IMR-90 (cell line): Measurements from ENCODE around the gene MTCL1. TPM values are rescaled to one million over a fixed set of nuclear protein-coding genes. Genes with fewer than 3 reads are reported as not detected.

Experiments used
- ATAC-seq: fragments of 200-7000 bp; cut with Tn5 transposase; 2 replicates; pipeline ENCODE4 v1.9.1; 2020; ENCODE audit warnings: low read depth, mild to moderate bottlenecking, moderate library complexity
- BruUV-seq: library from RNA; stranded (reverse); fragments of 400-500 nt; replicated peaks from 2 replicates; lab custom pipeline; 2021; lab: Mats Ljungman, UMichigan
- CTCF ChIA-PET: fragments of 300-600 bp; formaldehyde crosslinking; extraction: SDS; loops from one replicate; lab custom pipeline; 2021; ENCODE audit warnings: antibody characterized with exemption; lab: Yijun Ruan, JAX
- POLR2A ChIA-PET: fragments of 300-600 bp; sonication (Branson Sonifier 250); formaldehyde crosslinking; loops from one replicate; lab custom pipeline; 2022; ENCODE audit warnings: antibody characterized with exemption; ENCODE audit not compliant: unreplicated experiment; lab: Charles Lee
- DNase-seq: peaks from one replicate; pipeline ENCODE4 v3.0.0; 2013
- H2AFZ ChIP-seq: replicated peaks from 2 replicates; pipeline ENCODE3; 2013; ENCODE audit warnings: low read length, mild to moderate bottlenecking; ENCODE audit not compliant: poor library complexity
- H2AK5ac ChIP-seq: 2 replicates; pipeline ENCODE4 v1.6.1; 2013; ENCODE audit warnings: low read depth, low read length, inconsistent platforms
- H2AK9ac ChIP-seq: replicated peaks from 2 replicates; pipeline ENCODE3; 2013; ENCODE audit warnings: mild to moderate bottlenecking, low read depth, low read length, moderate library complexity; ENCODE audit not compliant: poor library complexity
- H2BK120ac ChIP-seq: 2 replicates; pipeline ENCODE4 v1.6.1; 2013; ENCODE audit warnings: low read depth, low read length, inconsistent platforms
- H2BK15ac ChIP-seq: 3 replicates; pipeline ENCODE4 v1.6.1; 2013; ENCODE audit warnings: low read depth, low read length, inconsistent platforms
- H2BK20ac ChIP-seq: 2 replicates; pipeline ENCODE4 v1.6.1; 2013; ENCODE audit warnings: low read depth, mild to moderate bottlenecking, inconsistent platforms, low read length, moderate library complexity
- H2BK5ac ChIP-seq: 2 replicates; pipeline ENCODE4 v1.6.1; 2013; ENCODE audit warnings: mild to moderate bottlenecking, low read depth, low read length, inconsistent platforms; ENCODE audit not compliant: poor library complexity, severe bottlenecking
- H3K14ac ChIP-seq: replicated peaks from 2 replicates; pipeline ENCODE4 v1.6.1; 2013; ENCODE audit warnings: low read depth, low read length, inconsistent platforms
- H3K18ac ChIP-seq: 2 replicates; pipeline ENCODE4 v1.6.1; 2013; ENCODE audit warnings: low read depth, low read length, control low read depth
- H3K23ac ChIP-seq: 2 replicates; pipeline ENCODE4 v1.6.1; 2013; ENCODE audit warnings: low read depth, low read length, inconsistent platforms
- H3K27ac ChIP-seq: 2 replicates; pipeline ENCODE4 v1.5.1; 2013; ENCODE audit warnings: mild to moderate bottlenecking, control low read depth, low read length; ENCODE audit not compliant: insufficient read depth
- H3K27me3 ChIP-seq: 2 replicates; pipeline ENCODE4 v1.6.1; 2013; ENCODE audit warnings: low read length; ENCODE audit not compliant: control insufficient read depth, insufficient read depth
- H3K36me3 ChIP-seq: 2 replicates; pipeline ENCODE4 v1.6.1; 2013; ENCODE audit warnings: low read length, mixed read lengths; ENCODE audit not compliant: control insufficient read depth, insufficient read depth
- H3K4ac ChIP-seq: 2 replicates; pipeline ENCODE4 v1.6.1; 2013; ENCODE audit warnings: low read depth, low read length, inconsistent platforms
- H3K4me1 ChIP-seq: 2 replicates; pipeline ENCODE4 v1.6.1; 2013; ENCODE audit warnings: low read length, mixed read lengths; ENCODE audit not compliant: control insufficient read depth, insufficient read depth
- H3K4me2 ChIP-seq: 2 replicates; pipeline ENCODE4 v1.6.1; 2013; ENCODE audit warnings: low read depth, mild to moderate bottlenecking, control low read depth, low read length, moderate library complexity
- H3K4me3 ChIP-seq: 2 replicates; pipeline ENCODE4 v1.5.1; 2013; ENCODE audit warnings: low read depth, mild to moderate bottlenecking, control low read depth, low read length, moderate library complexity; ENCODE audit not compliant: insufficient read depth
- H3K56ac ChIP-seq: 2 replicates; pipeline ENCODE4 v1.6.1; 2013; ENCODE audit warnings: low read length, inconsistent platforms; ENCODE audit not compliant: insufficient read depth; ENCODE audit errors: extremely low read depth
- H3K79me1 ChIP-seq, 2 experiments: 2 replicates each; pipeline ENCODE4 v1.6.1; 2013; ENCODE audit warnings: low read length in 2 of 2, inconsistent platforms in 1 of 2, low read depth in 1 of 2
- H3K9ac ChIP-seq: 2 replicates; pipeline ENCODE4 v1.6.1; 2013; ENCODE audit warnings: low read depth, low read length, control low read depth
- H3K9me1 ChIP-seq: 2 replicates; pipeline ENCODE4 v1.6.1; 2013; ENCODE audit warnings: low read length, inconsistent platforms; ENCODE audit not compliant: insufficient read depth
- H3K9me3 ChIP-seq: 2 replicates; pipeline ENCODE4 v1.6.1; 2013; ENCODE audit warnings: low read length; ENCODE audit not compliant: control insufficient read depth, insufficient read depth
- H4K20me1 ChIP-seq: 2 replicates; pipeline ENCODE4 v1.6.1; 2013; ENCODE audit warnings: low read length, inconsistent platforms; ENCODE audit not compliant: insufficient read depth
- H4K5ac ChIP-seq: 2 replicates; pipeline ENCODE4 v1.6.1; 2013; ENCODE audit warnings: mild to moderate bottlenecking, low read depth, low read length, control low read depth
- H4K8ac ChIP-seq, 2 experiments: 2 replicates each; pipeline ENCODE4 v1.6.1; 2013; ENCODE audit warnings: low read depth in 2 of 2, low read length in 2 of 2, control low read depth in 1 of 2, inconsistent platforms in 1 of 2
- H4K91ac ChIP-seq: 2 replicates; pipeline ENCODE4 v1.6.1; 2013; ENCODE audit warnings: low read depth, low read length, inconsistent platforms; ENCODE audit not compliant: insufficient read depth
- BHLHE40 ChIP-seq: fragments of 150-350 bp; IDR thresholded peaks from 2 replicates; pipeline ENCODE4 v1.6.1; 2016; ENCODE audit warnings: mild to moderate bottlenecking, low read depth, low read length
- CEBPB ChIP-seq: IDR thresholded peaks from 2 replicates; pipeline ENCODE4 v1.6.1; 2012; ENCODE audit warnings: low read depth, low read length, improper control_type of control experiment
- CHD1 ChIP-seq: IDR thresholded peaks from 2 replicates; pipeline ENCODE4 v1.6.1; 2012; ENCODE audit warnings: low read depth, low read length, improper control_type of control experiment
- ELK1 ChIP-seq: fragments of 150-350 bp; IDR thresholded peaks from 2 replicates; pipeline ENCODE4 v1.6.1; 2016; ENCODE audit warnings: low read depth, mild to moderate bottlenecking, low read length, moderate library complexity, borderline replicate concordance
- FOS ChIP-seq: fragments of 150-350 bp; IDR thresholded peaks from 2 replicates; pipeline ENCODE4 v1.6.1; 2016; ENCODE audit warnings: low read depth, low read length
- MAFK ChIP-seq: IDR thresholded peaks from 2 replicates; pipeline ENCODE4 v1.6.1; 2012; ENCODE audit warnings: low read depth, low read length, improper control_type of control experiment
- MAZ ChIP-seq: IDR thresholded peaks from 2 replicates; pipeline ENCODE4 v1.6.1; 2012; ENCODE audit warnings: low read depth, mild to moderate bottlenecking, low read length, improper control_type of control experiment, moderate library complexity, borderline replicate concordance
- MXI1 ChIP-seq: IDR thresholded peaks from 2 replicates; pipeline ENCODE4 v1.6.1; 2012; ENCODE audit warnings: low read depth, mild to moderate bottlenecking, low read length, moderate library complexity, borderline replicate concordance
- NFE2L2 ChIP-seq: fragments of 150-350 bp; IDR thresholded peaks from 2 replicates; pipeline ENCODE4 v1.6.1; 2016; ENCODE audit warnings: low read depth, mild to moderate bottlenecking, low read length
- POLR2A ChIP-seq: IDR thresholded peaks from 2 replicates; pipeline ENCODE4 v1.6.1; 2012; ENCODE audit warnings: mild to moderate bottlenecking, low read depth, low read length
- RAD21 ChIP-seq: IDR thresholded peaks from 2 replicates; pipeline ENCODE4 v1.6.1; 2012; ENCODE audit warnings: low read length, improper control_type of control experiment
- RCOR1 ChIP-seq: IDR thresholded peaks from 2 replicates; pipeline ENCODE4 v1.6.1; 2012; ENCODE audit warnings: mild to moderate bottlenecking, low read length, improper control_type of control experiment; ENCODE audit not compliant: insufficient replicate concordance
- RFX5 ChIP-seq: IDR thresholded peaks from 2 replicates; pipeline ENCODE4 v1.8.0; 2012; ENCODE audit warnings: low read depth, mild to moderate bottlenecking, low read length, moderate library complexity
- SMC3 ChIP-seq: fragments of 150-350 bp; IDR thresholded peaks from 2 replicates; pipeline ENCODE4 v1.6.1; 2016; ENCODE audit warnings: low read depth, mild to moderate bottlenecking, antibody characterized with exemption, low read length, moderate library complexity
- USF2 ChIP-seq: fragments of 150-350 bp; IDR thresholded peaks from 2 replicates; pipeline ENCODE4 v1.6.1; 2017; ENCODE audit warnings: mild to moderate bottlenecking, antibody characterized with exemption, low read length, low read depth
- WGBS, 2 experiments: methylation state at CpG; one replicate each; pipeline versions ENCODE4 v1.1.5 to v1.1.7; 2013; ENCODE audit warnings: missing lambda C conversion rate in 2 of 2; ENCODE audit not compliant: insufficient read length in 1 of 2; ENCODE audit errors: extremely low coverage in 2 of 2; 5-methylcytosine and 5-hydroxymethylcytosine counted together
- dilution Hi-C: fragments of 300-500 bp; cut with HindIII; formaldehyde crosslinking; loops from one replicate; pipeline ENCODE4 v1.14.3; 2018; ENCODE audit warnings: low sequenced_read_pairs; ENCODE audit not compliant: unreplicated experiment
- in situ Hi-C: fragments of 300-500 bp; cut with MboI; formaldehyde crosslinking; loops from 3 replicates; pipeline ENCODE4 v1.14.3; 2019; ENCODE audit warnings: low sequenced_read_pairs, inconsistent platforms, mixed read lengths
- intact Hi-C: fragments of 100-400 bp; cut with micrococcal nuclease; formaldehyde crosslinking; loops from 2 replicates; pipeline ENCODE4 v1.10.0; 2022
- polyA plus RNA-seq, 3 experiments: library from polyadenylated mRNA; depleted of rRNA; stranded (reverse); fragments of >200 nt; gene quantifications; 2 replicates each; pipeline ENCODE4 v1.2.3, GENCODE V29; 2012; ENCODE audit warnings: low replicate concordance in 1 of 3
- total RNA-seq: library from RNA; depleted of rRNA; stranded (reverse); fragments of >200 nt; gene quantifications from 2 replicates; pipeline ENCODE4 v1.2.3, GENCODE V29; 2012
- TF ChIP-seq, protein P1 (sequence below): conservative IDR thresholded peaks from 2 replicates; pipeline ENCODE4 v1.5.1; 2012; ENCODE audit warnings: mild to moderate bottlenecking, low read depth, low read length, improper control_type of control experiment

The MTCL1 gene
- total and polyA plus RNA-seq, 2 of the 4 experiments (the other 2 are of a cell fraction): 29.0 to 45.3 TPM

GRCh38 chr18:8762968-8763367 lies 57.6 kb downstream of the MTCL1 start:
- no peak overlapping the region for H3K4ac ChIP-seq
- no peak overlapping the region for H2BK20ac ChIP-seq
- H4K5ac ChIP-seq: no peak overlapping the region
- H2AK9ac ChIP-seq: no peak overlapping the region
- TF ChIP-seq CEBPB (no peak), BHLHE40 (no peak), NFE2L2 (no peak), CHD1 (no peak), SMC3 (no peak), RFX5 (no peak), USF2 (no peak), MAFK (no peak), MXI1 (no peak), FOS (no peak), MAZ (no peak), ELK1 (no peak), POLR2A (no peak), RAD21 (no peak), RCOR1 (no peak)
- TF ChIP-seq, protein P1, sequence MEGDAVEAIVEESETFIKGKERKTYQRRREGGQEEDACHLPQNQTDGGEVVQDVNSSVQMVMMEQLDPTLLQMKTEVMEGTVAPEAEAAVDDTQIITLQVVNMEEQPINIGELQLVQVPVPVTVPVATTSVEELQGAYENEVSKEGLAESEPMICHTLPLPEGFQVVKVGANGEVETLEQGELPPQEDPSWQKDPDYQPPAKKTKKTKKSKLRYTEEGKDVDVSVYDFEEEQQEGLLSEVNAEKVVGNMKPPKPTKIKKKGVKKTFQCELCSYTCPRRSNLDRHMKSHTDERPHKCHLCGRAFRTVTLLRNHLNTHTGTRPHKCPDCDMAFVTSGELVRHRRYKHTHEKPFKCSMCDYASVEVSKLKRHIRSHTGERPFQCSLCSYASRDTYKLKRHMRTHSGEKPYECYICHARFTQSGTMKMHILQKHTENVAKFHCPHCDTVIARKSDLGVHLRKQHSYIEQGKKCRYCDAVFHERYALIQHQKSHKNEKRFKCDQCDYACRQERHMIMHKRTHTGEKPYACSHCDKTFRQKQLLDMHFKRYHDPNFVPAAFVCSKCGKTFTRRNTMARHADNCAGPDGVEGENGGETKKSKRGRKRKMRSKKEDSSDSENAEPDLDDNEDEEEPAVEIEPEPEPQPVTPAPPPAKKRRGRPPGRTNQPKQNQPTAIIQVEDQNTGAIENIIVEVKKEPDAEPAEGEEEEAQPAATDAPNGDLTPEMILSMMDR: no peak
- BruUV-seq: no TSS peak
- no peak overlapping the region for H3K18ac ChIP-seq
- in situ Hi-C loops (no loop called here), intact Hi-C loops (no loop called here), dilution Hi-C loops (no loop called here)
- H3K9me1 ChIP-seq: peaks cover 18% of the 10 kb centered on the region
- H3K79me1 ChIP-seq: peaks cover 57 to 82% of the 10 kb centered on the region in 2 experiments
- H2BK5ac ChIP-seq: no peak overlapping the region
- H2BK120ac ChIP-seq: no peak overlapping the region
- H3K14ac ChIP-seq: no peak overlapping the region
- no peaks in the 10 kb centered on the region; the same call in 1 of the 2 replicates for H4K20me1 ChIP-seq
- no peaks in the 10 kb centered on the region for H3K27me3 ChIP-seq
- no peak overlapping the region for H2BK15ac ChIP-seq
- H3K56ac ChIP-seq: no peak overlapping the region
- ATAC-seq (no peak), DNase-seq (no peak)
- peaks cover 19% of the 10 kb centered on the region for H3K4me1 ChIP-seq
- H3K4me3 ChIP-seq: no peak overlapping the region
- H2AFZ ChIP-seq: no peak overlapping the region
- no peak overlapping the region for H3K23ac ChIP-seq
- no peak overlapping the region for H4K91ac ChIP-seq
- H3K27ac ChIP-seq: no peak overlapping the region
- ChIA-PET POLR2A (no interaction called here), CTCF (no interaction called here)
- peaks cover 39% of the 10 kb centered on the region for H3K36me3 ChIP-seq
- no peak overlapping the region for H2AK5ac ChIP-seq
- no peak overlapping the region for H3K4me2 ChIP-seq
- H3K9ac ChIP-seq: no peak overlapping the region
- no peak overlapping the region for H4K8ac ChIP-seq
- WGBS, 2 experiments: 92% methylated on average over 2 of the region's 5 CpGs; no CpG with 5 or more reads in 1 of the 2 experiments
- H3K9me3 ChIP-seq: no peaks in the 10 kb centered on the region; the same call in 1 of the 2 replicates
